Kidney glomerular epithelial cell (primary cell): Measurements from ENCODE around the gene AGPAT2.
"Not testable (repeated sequence)": the region's sequence is repeated elsewhere in the genome, so short reads cannot be mapped to it uniquely, and the experiment has no call there.

Experiments used
- DNase-seq: peaks from one replicate; lab custom pipeline; 2025; lab: John Stamatoyannopoulos, UW

The AGPAT2 gene

GRCh38 chr9:136720251-136720897 is 33.1 kb upstream of the AGPAT2 start:
- no peak for DNase-seq

- no peak for DNase-seq
Observed at GRCh38 chr9:136719195-136719880, 32.1 kb upstream of the AGPAT2 start.

GRCh38 chr9:136718345-136719194 is 31.3 kb upstream of the AGPAT2 start:
- DNase-seq: no peak

- no peak for DNase-seq
Observed at GRCh38 chr9:136717399-136717798, 30.1 kb upstream of the AGPAT2 start.

GRCh38 chr9:136714893-136715274 is 27.6 kb upstream of the AGPAT2 start:
- DNase-seq: no peak

GRCh38 chr9:136714096-136714892 is 27.0 kb upstream of the AGPAT2 start:
- no peak for DNase-seq

GRCh38 chr9:136713550-136713949 is 26.3 kb upstream of the AGPAT2 start:
- DNase-seq: no peak

- DNase-seq: no peak
Observed at GRCh38 chr9:136712690-136713544, 25.7 kb upstream of the AGPAT2 start.

GRCh38 chr9:136711751-136712689 is 24.8 kb upstream of the AGPAT2 start, which contains the start of gene DIPK1B:
DIPK1B (plus strand) TSS chr9:136712572; CDS start chr9:136712666, 94 bp downstream.
- DNase-seq: no peak

GRCh38 chr9:136711219-136711648 is 24.0 kb upstream of the AGPAT2 start:
- not testable (repeated sequence) for DNase-seq

GRCh38 chr9:136710543-136710942 is 23.3 kb upstream of the AGPAT2 start:
- DNase-seq: no peak

- DNase-seq: no peak
Observed at GRCh38 chr9:136709454-136710109, 22.3 kb upstream of the AGPAT2 start.

GRCh38 chr9:136707849-136708517 is 20.7 kb upstream of the AGPAT2 start:
- no peak for DNase-seq

- DNase-seq: no peak
Observed at GRCh38 chr9:136707011-136707410, 19.8 kb upstream of the AGPAT2 start.

- DNase-seq: no peak
Observed at GRCh38 chr9:136705564-136705963, 18.3 kb upstream of the AGPAT2 start.

- not testable (repeated sequence) for DNase-seq
Observed at GRCh38 chr9:136704741-136705140, 17.5 kb upstream of the AGPAT2 start.

GRCh38 chr9:136703276-136703860 is 16.1 kb upstream of the AGPAT2 start:
- DNase-seq: no peak

- no peak for DNase-seq
Observed at GRCh38 chr9:136701668-136702053, 14.4 kb upstream of the AGPAT2 start.
